H1 (cell line): ENCODE measurements around the gene USP24. TPM values are rescaled to one million over a fixed set of nuclear protein-coding genes. Genes with fewer than 3 reads are reported as not detected.

Experiments
- CTCF ChIA-PET: fragments of 300-600 bp; sonication (Branson Sonifier 250); formaldehyde crosslinking; loops from one replicate; lab custom pipeline; 2021; ENCODE audit not compliant: partially characterized antibody; lab: Charles Lee
- POLR2A ChIA-PET: fragments of 300-600 bp; sonication (Branson Sonifier 250); formaldehyde crosslinking; loops from one replicate; lab custom pipeline; 2021; ENCODE audit warnings: inconsistent platforms; ENCODE audit not compliant: partially characterized antibody; lab: Charles Lee
- DNase-seq, 2 experiments: peaks; one replicate each; pipeline versions ENCODE4 v3.0.0 to v3.0.0-alpha.2; 2010 to 2022; ENCODE audit warnings: low spot score in 2 of 2, low read depth in 1 of 2, mixed read lengths in 1 of 2
- FAIRE-seq: peaks from 2 replicates; lab custom pipeline; 2011; peaks lifted over from hg19 to GRCh38; lab: Jason Lieb, UNC
- H2AFZ ChIP-seq: 2 replicates; pipeline ENCODE4 v1.8.1; 2012; ENCODE audit warnings: low read length, inconsistent platforms
- H2AK5ac ChIP-seq: 2 replicates; pipeline ENCODE4 v1.6.1; 2013; ENCODE audit warnings: low read depth, low read length
- H2BK120ac ChIP-seq: replicated peaks from 2 replicates; pipeline ENCODE3; 2013; ENCODE audit warnings: low read depth, low read length, inconsistent platforms
- H2BK12ac ChIP-seq: 2 replicates; pipeline ENCODE4 v1.6.1; 2013; ENCODE audit warnings: low read depth, low read length
- H2BK15ac ChIP-seq: 2 replicates; pipeline ENCODE4 v1.6.1; 2013; ENCODE audit warnings: low read length
- H2BK20ac ChIP-seq: 2 replicates; pipeline ENCODE4 v1.6.1; 2013; ENCODE audit warnings: low read length
- H2BK5ac ChIP-seq: 2 replicates; pipeline ENCODE4 v1.6.1; 2013; ENCODE audit warnings: low read depth, low read length
- H3K14ac ChIP-seq: 2 replicates; pipeline ENCODE4 v1.6.1; 2013; ENCODE audit warnings: inconsistent platforms; ENCODE audit not compliant: insufficient read length
- H3K18ac ChIP-seq: 2 replicates; pipeline ENCODE4 v1.6.1; 2013; ENCODE audit warnings: low read length; ENCODE audit errors: extremely low read depth
- H3K23ac ChIP-seq: 2 replicates; pipeline ENCODE4 v1.6.1; 2013; ENCODE audit warnings: inconsistent platforms; ENCODE audit not compliant: insufficient read length
- H3K23me2 ChIP-seq: 2 replicates; pipeline ENCODE4 v1.6.1; 2013; ENCODE audit warnings: low read depth, low read length
- H3K27ac ChIP-seq: 2 replicates; pipeline ENCODE4 v1.6.1; 2011; ENCODE audit warnings: low read depth, low read length, inconsistent platforms
- H3K27me3 ChIP-seq, 4 experiments: replicated peaks in 1 of 4; 1 replicate in 1 of 4; 2 replicates in 3 of 4; pipeline versions ENCODE4 v1.6.1 to v1.8.1; 2011 to 2013; ENCODE audit warnings: low read length in 3 of 4, mild to moderate bottlenecking in 3 of 4, inconsistent platforms in 2 of 4, mixed read lengths in 2 of 4, moderate library complexity in 1 of 4; ENCODE audit not compliant: control insufficient read depth in 3 of 4, insufficient read depth in 3 of 4; ENCODE audit errors: extremely low read depth in 1 of 4
- H3K36me3 ChIP-seq, 4 experiments: 2 replicates each; pipeline versions ENCODE4 v1.6.1 to v1.8.1; 2011 to 2013; ENCODE audit warnings: mild to moderate bottlenecking in 4 of 4, low read length in 3 of 4, moderate library complexity in 2 of 4, control low read depth in 1 of 4, inconsistent platforms in 1 of 4; ENCODE audit not compliant: insufficient read depth in 4 of 4, control insufficient read depth in 2 of 4
- H3K4ac ChIP-seq: replicated peaks from 2 replicates; pipeline ENCODE3; 2013; ENCODE audit warnings: low read length, low read depth, mixed read lengths, inconsistent platforms; ENCODE audit not compliant: insufficient read length
- H3K4me1 ChIP-seq, 4 experiments: replicated peaks in 1 of 4; 1 replicate in 1 of 4; 2 replicates in 3 of 4; pipeline versions ENCODE4 v1.6.1 to v1.8.1; 2011 to 2013; ENCODE audit warnings: low read length in 3 of 4, inconsistent platforms in 2 of 4, mixed read lengths in 1 of 4; ENCODE audit not compliant: insufficient read depth in 4 of 4, control insufficient read depth in 3 of 4
- H3K4me2 ChIP-seq, 2 experiments: 2 replicates each; pipeline versions ENCODE4 v1.6.1 to v1.8.1; 2011 to 2013; ENCODE audit warnings: low read depth in 2 of 2, low read length in 2 of 2, control low read depth in 1 of 2, inconsistent platforms in 1 of 2, mild to moderate bottlenecking in 1 of 2; ENCODE audit not compliant: insufficient read depth in 1 of 2
- H3K4me3 ChIP-seq, 4 experiments: fragments of 200-600, 300-600 bp in 1 of 4; sonication (generic), shearing (Covaris generic), sonication (Bioruptor Twin) in 1 of 4; 2 replicates each; pipeline versions ENCODE4 v1.5.1 to v1.8.1; 2011 to 2016; ENCODE audit warnings: low read length in 4 of 4, low read depth in 3 of 4, control low read depth in 2 of 4, inconsistent platforms in 2 of 4, mild to moderate bottlenecking in 2 of 4, mixed read lengths in 1 of 4, moderate library complexity in 1 of 4; ENCODE audit not compliant: insufficient read depth in 2 of 4; ENCODE audit errors: extremely low read depth in 1 of 4
- H3K56ac ChIP-seq: replicated peaks from 2 replicates; pipeline ENCODE3; 2013; ENCODE audit warnings: low read depth, mild to moderate bottlenecking, mixed read lengths, low read length, inconsistent platforms; ENCODE audit not compliant: insufficient read length
- H3K79me1 ChIP-seq: 2 replicates; pipeline ENCODE4 v1.6.1; 2013; ENCODE audit warnings: low read depth, low read length, control low read depth
- H3K79me2 ChIP-seq, 2 experiments: 2 replicates each; pipeline versions ENCODE4 v1.6.1 to v1.8.1; 2012 to 2013; ENCODE audit warnings: low read length in 2 of 2, mild to moderate bottlenecking in 2 of 2, inconsistent platforms in 1 of 2; ENCODE audit not compliant: insufficient read depth in 2 of 2, control insufficient read depth in 1 of 2
- H3K9ac ChIP-seq, 4 experiments: replicated peaks in 1 of 4; 1 replicate in 1 of 4; 2 replicates in 3 of 4; pipeline versions ENCODE4 v1.6.1 to v1.8.1; 2011 to 2013; ENCODE audit warnings: low read depth in 3 of 4, low read length in 3 of 4, control low read depth in 2 of 4, mild to moderate bottlenecking in 2 of 4, moderate library complexity in 2 of 4, inconsistent platforms in 1 of 4; ENCODE audit errors: extremely low read depth in 1 of 4
- H3K9me3 ChIP-seq, 2 experiments: 2 replicates each; pipeline versions ENCODE4 v1.6.1 to v1.8.1; 2012 to 2013; ENCODE audit warnings: mild to moderate bottlenecking in 2 of 2, moderate library complexity in 2 of 2, control low read depth in 1 of 2, inconsistent platforms in 1 of 2, low read depth in 1 of 2, low read length in 1 of 2, mixed read lengths in 1 of 2; ENCODE audit not compliant: insufficient read depth in 2 of 2
- H4K20me1 ChIP-seq, 2 experiments: replicated peaks in 1 of 2; 2 replicates each; pipeline versions ENCODE3 to v1.8.1; 2011 to 2013; ENCODE audit warnings: inconsistent platforms in 2 of 2, low read length in 2 of 2, mild to moderate bottlenecking in 1 of 2; ENCODE audit not compliant: insufficient read depth in 2 of 2, control insufficient read depth in 1 of 2
- H4K5ac ChIP-seq: 2 replicates; pipeline ENCODE4 v1.6.1; 2013; ENCODE audit warnings: low read length, low read depth, mixed read lengths, inconsistent platforms; ENCODE audit not compliant: insufficient read length
- H4K8ac ChIP-seq: 2 replicates; pipeline ENCODE4 v1.8.0; 2013; ENCODE audit warnings: mild to moderate bottlenecking, moderate library complexity, low read length, inconsistent platforms; ENCODE audit not compliant: insufficient read depth; ENCODE audit errors: extremely low read depth
- H4K91ac ChIP-seq: replicated peaks from 2 replicates; pipeline ENCODE3; 2013; ENCODE audit warnings: low read length, mixed read lengths, inconsistent platforms; ENCODE audit not compliant: insufficient read length
- ASH2L ChIP-seq: fragments of 200-600, 300-600 bp; sonication (generic); IDR thresholded peaks from one replicate; pipeline ENCODE4 v1.7.1; 2017; ENCODE audit warnings: low read length
- CTCF ChIP-seq, 3 experiments: IDR thresholded peaks; 1 replicate in 2 of 3; 2 replicates in 1 of 3; pipeline versions ENCODE4 v1.5.1 to v1.6.1; 2011; ENCODE audit warnings: low read length in 3 of 3, mild to moderate bottlenecking in 3 of 3, inconsistent platforms in 2 of 3, low read depth in 1 of 3, moderate library complexity in 1 of 3; ENCODE audit not compliant: insufficient read depth in 1 of 3; ENCODE audit errors: control extremely low read depth in 1 of 3
- WGBS, 2 experiments: shearing (Covaris generic) in 1 of 2; methylation state at CpG; one replicate each; pipeline versions ENCODE4 v1.1.6 to v1.1.7; 2013 to 2015; ENCODE audit warnings: low lambda C conversion rate in 2 of 2, mixed read lengths in 2 of 2, inconsistent platforms in 1 of 2, low coverage in 1 of 2, missing lambda C conversion rate in 1 of 2; ENCODE audit not compliant: insufficient replicate concordance in 2 of 2, insufficient coverage in 1 of 2, insufficient read length in 1 of 2; ENCODE audit errors: extremely low coverage in 1 of 2, missing lambda C conversion rate in 1 of 2; 5-methylcytosine and 5-hydroxymethylcytosine counted together
- polyA plus RNA-seq, 7 experiments: library from polyadenylated mRNA; depleted of rRNA in 3 of 7; stranded (reverse) in 5 of 7; unstranded in 2 of 7; fragments of >200 nt in 5 of 7; fragments of 200-250 nt in 2 of 7; gene quantifications; 1 replicate in 5 of 7; 2 replicates in 1 of 7; 4 replicates in 1 of 7; pipeline versions ENCODE4 v1.2.1 to v1.2.3, GENCODE V29; 2011 to 2013; ENCODE audit warnings: missing spikeins in 2 of 7, mixed read lengths in 2 of 7
- total RNA-seq: library from RNA; stranded (reverse); fragmentation: NEBNext Ultra II Directional; extraction: Animal tissue kit (Norgen Biotek cat#: 25700); gene quantifications from 2 replicates; pipeline ENCODE4 v1.2.1, GENCODE V29; 2021

USP24 gene
- total and polyA plus RNA-seq, 2 of the 8 experiments (the other 6 are each of a cell fraction or from before 2014, with no cell fraction given), result 11.1 to 34.6 TPM

GRCh38 chr1:55048453-55049270 is 166.5 kb downstream of the USP24 start:
- CTCF ChIA-PET, result interaction anchor here (0.8 to 4.3 kb wide), 16 partner anchors 8 to 103 kb away, joined by 3 to 31 read pairs (median 6); partner anchors contain the start of gene PCSK9
- peaks cover 0 to 31% of the 10 kb centered on the region in 2 experiments for H4K20me1 ChIP-seq
- H4K91ac ChIP-seq, result no peak overlapping the region
- H4K8ac ChIP-seq, result no peak overlapping the region; the same call in 1 of the 2 replicates
- POLR2A ChIA-PET, result no interaction called here
- no peak overlapping the region for H2BK5ac ChIP-seq
- TF ChIP-seq CTCF (IDR thresholded peaks at IDR 0.05; ENCODE audit: control extremely low read depth in 1 of 3, insufficient read depth in 1 of 3, low read depth in 1 of 3, low read length in 3 of 3) (peak in 1 of 3 experiments; percentile 1; a peak in 1 of 4 replicates), ASH2L (no peak)
- H3K79me1 ChIP-seq, result no peaks in the 10 kb centered on the region; the same call in none of the 2 replicates
- no peak overlapping the region for H3K4me2 ChIP-seq
- no peak overlapping the region for H3K23ac ChIP-seq
- no peak overlapping the region for H2BK15ac ChIP-seq
- no peaks in the 10 kb centered on the region for H3K23me2 ChIP-seq
- no peaks in the 10 kb centered on the region; a peak in 1 of 7 replicates for H3K4me1 ChIP-seq
- no peaks in the 10 kb centered on the region for H3K9me3 ChIP-seq
- H3K4me3 ChIP-seq, result no peak overlapping the region
- WGBS, 2 experiments, result 89% methylated on average over 11 of the region's 11 CpGs; no CpG with 5 or more reads in 1 of the 2 experiments
- H3K56ac ChIP-seq, result no peak overlapping the region
- H3K79me2 ChIP-seq, result no peaks in the 10 kb centered on the region
- no peak overlapping the region for H3K27ac ChIP-seq
- no peak overlapping the region for H3K9ac ChIP-seq
- no peak overlapping the region for H3K14ac ChIP-seq
- peaks cover 0 to 17% (median 2%) of the 10 kb centered on the region in 4 experiments; a peak in 3 of 8 replicates for H3K36me3 ChIP-seq
- H3K27me3 ChIP-seq, result no peaks in the 10 kb centered on the region
- H2AFZ ChIP-seq, result no peak overlapping the region
- FAIRE-seq (no peak), DNase-seq (no peak)
- H2BK20ac ChIP-seq, result no peak overlapping the region
- H4K5ac ChIP-seq, result no peak overlapping the region
- no peak overlapping the region for H2BK120ac ChIP-seq
- H3K18ac ChIP-seq, result no peak overlapping the region
- no peak overlapping the region for H2AK5ac ChIP-seq
- no peak overlapping the region for H2BK12ac ChIP-seq
- H3K4ac ChIP-seq, result no peak overlapping the region
